ENCODE measurements around the gene PGAM5. TPM values are rescaled to one million over a fixed set of nuclear protein-coding genes. Genes with fewer than 3 reads are reported as not detected.

PGAM5 gene
- total and polyA plus RNA-seq, 9 of the 15 experiments (the other 6 are each of a cell fraction or from before 2014, with no cell fraction given), result 7.4 to 121 (median 69.5) TPM

- TF ChIP-seq MGA (IDR thresholded peaks at IDR 0.05), result peak; percentile 93
- TF ChIP-seq SPI1 (IDR thresholded peaks at IDR 0.05; ENCODE audit: borderline replicate concordance, low read depth, low read length), result peak; percentile 52; the same call in 1 of the 2 replicates
- peak; percentile 63 for TF ChIP-seq RBBP5 (IDR thresholded peaks at IDR 0.05; ENCODE audit: borderline replicate concordance, insufficient read depth, low read length, poor library complexity, severe bottlenecking)
- no peak for TF ChIP-seq USF2 (CRISPR knock-in tag; IDR thresholded peaks at IDR 0.05)
- TF ChIP-seq ZNF75A (CRISPR knock-in tag; IDR thresholded peaks at IDR 0.05), result peak; percentile 50; the same call in 1 of the 2 replicates
- TF ChIP-seq ETV1 (tag; conservative IDR thresholded peaks at IDR 0.05; ENCODE audit: low read depth), result peak; percentile 76
- TF ChIP-seq GATAD2A (IDR thresholded peaks at IDR 0.05), result peak; percentile 88
- TF ChIP-seq TRIM28 (IDR thresholded peaks at IDR 0.05), result no peak; the same call in none of the 2 replicates
- no peak for TF ChIP-seq RERE (CRISPR knock-in tag; IDR thresholded peaks at IDR 0.05; ENCODE audit: borderline replicate concordance)
These were observed at the start of gene PGAM5 (continued) for GRCh38 chr12:132710405-132711079.
